K562 (cell line): Measurements from ENCODE around the gene NRXN3. TPM values are rescaled to one million over a fixed set of nuclear protein-coding genes. Genes with fewer than 3 reads are reported as not detected.

Experiments
- ATAC-seq: fragments of 200-7000 bp; cut with Tn5 transposase; 3 replicates; pipeline ENCODE4 v1.9.1; 2020; ENCODE audit warnings: moderate library complexity
- BruUV-seq: library from RNA; stranded (reverse); fragments of 400-500 nt; replicated peaks from 2 replicates; lab custom pipeline; 2021; lab: Mats Ljungman, UMichigan
- CTCF ChIA-PET: fragments of 300-600 bp; formaldehyde crosslinking; extraction: SDS; loops from one replicate; lab custom pipeline; 2021; ENCODE audit warnings: low intra/inter-chr PET ratio; lab: Yijun Ruan, JAX
- POLR2A ChIA-PET: fragments of 300-600, 350-650 bp; sonication (Branson Sonifier 250); formaldehyde crosslinking; extraction: SDS; loops from one replicate; lab custom pipeline; 2021; ENCODE audit warnings: antibody characterized with exemption, inconsistent platforms; lab: Yijun Ruan, JAX
- DNase-seq, 4 experiments: peaks; one replicate each; pipeline versions ENCODE4 v3.0.0 to v3.0.0-alpha.2; 2011 to 2018; ENCODE audit warnings: low spot score in 3 of 4, mixed read lengths in 3 of 4; ENCODE audit errors: extremely low read depth in 1 of 4
- FAIRE-seq: peaks from 2 replicates; lab custom pipeline; 2011; peaks lifted over from hg19 to GRCh38; lab: Jason Lieb, UNC
- H2AFZ ChIP-seq: 2 replicates; pipeline ENCODE4 v1.6.0; 2011; ENCODE audit warnings: low read depth, low read length, control low read depth, inconsistent platforms
- H3K27ac ChIP-seq: fragments of 200-600 bp; 3 replicates; pipeline ENCODE4 v1.8.0; 2011; ENCODE audit warnings: low read depth, mild to moderate bottlenecking, control low read depth, inconsistent platforms, low read length, moderate library complexity, mixed read lengths; ENCODE audit errors: extremely low read depth
- H3K27me3 ChIP-seq, 2 experiments: fragments of 300-600 bp in 1 of 2; 2 replicates in 1 of 2; 3 replicates in 1 of 2; pipeline versions ENCODE4 v1.6.0 to v1.8.0; 2011; ENCODE audit warnings: inconsistent platforms in 2 of 2, low read length in 2 of 2, mild to moderate bottlenecking in 1 of 2, mixed read lengths in 1 of 2, moderate library complexity in 1 of 2; ENCODE audit not compliant: control insufficient read depth in 2 of 2, insufficient read depth in 2 of 2
- H3K36me3 ChIP-seq: fragments of 300-600 bp; 3 replicates; pipeline ENCODE4 v1.8.0; 2011; ENCODE audit warnings: mild to moderate bottlenecking, low read length, inconsistent platforms; ENCODE audit not compliant: control insufficient read depth, insufficient read depth
- H3K4me1 ChIP-seq, 2 experiments: fragments of 200-600 bp in 1 of 2; replicated peaks in 1 of 2; 2 replicates in 1 of 2; 3 replicates in 1 of 2; pipeline versions ENCODE4 v1.5.1 to v1.8.0; 2011; ENCODE audit warnings: inconsistent platforms in 2 of 2, low read length in 2 of 2, mild to moderate bottlenecking in 1 of 2, mixed read lengths in 1 of 2, moderate library complexity in 1 of 2; ENCODE audit not compliant: control insufficient read depth in 2 of 2, insufficient read depth in 2 of 2
- H3K4me2 ChIP-seq: 2 replicates; pipeline ENCODE4 v1.6.1; 2011; ENCODE audit warnings: low read length, control low read depth, inconsistent platforms, mixed read lengths; ENCODE audit not compliant: insufficient read depth
- H3K4me3 ChIP-seq: fragments of 200-600 bp; sonication (generic), shearing (Covaris generic); 2 replicates; pipeline ENCODE4 v1.5.1; 2016; ENCODE audit warnings: control low read depth, inconsistent platforms
- H3K79me2 ChIP-seq: fragments of 200-600 bp; 3 replicates; pipeline ENCODE4 v1.8.0; 2011; ENCODE audit warnings: low read length, inconsistent platforms; ENCODE audit not compliant: control insufficient read depth, insufficient read depth
- H3K9ac ChIP-seq, 2 experiments: 2 replicates each; pipeline versions ENCODE4 v1.6.0 to v1.6.1; 2011; ENCODE audit warnings: low read depth in 2 of 2, low read length in 2 of 2, control low read depth in 1 of 2, inconsistent platforms in 1 of 2, mild to moderate bottlenecking in 1 of 2, mixed read lengths in 1 of 2; ENCODE audit not compliant: insufficient read depth in 1 of 2
- H3K9me1 ChIP-seq: one replicate; pipeline ENCODE4 v1.6.0; 2011; ENCODE audit warnings: inconsistent platforms, mild to moderate bottlenecking, low read length, moderate library complexity; ENCODE audit not compliant: control insufficient read depth, insufficient read depth
- H3K9me3 ChIP-seq: replicated peaks from 2 replicates; pipeline ENCODE4 v1.5.1; 2011; ENCODE audit warnings: low read depth, low read length, inconsistent platforms; ENCODE audit not compliant: control insufficient read depth, insufficient read depth
- H4K20me1 ChIP-seq: replicated peaks from 2 replicates; pipeline ENCODE4 v1.6.1; 2011; ENCODE audit warnings: low read length, inconsistent platforms, mixed read lengths; ENCODE audit not compliant: control insufficient read depth, insufficient read depth
- CLOCK ChIP-seq: fragments of 250-450 bp; sonication (Bioruptor Pico); IDR thresholded peaks from 2 replicates; pipeline ENCODE4 v1.4.0; 2020; ENCODE audit warnings: mild to moderate bottlenecking, moderate library complexity, borderline replicate concordance
- ELF1 ChIP-seq: fragments of 200-800 bp; sonication (Bioruptor generic); IDR thresholded peaks from 2 replicates; pipeline ENCODE4 v1.6.1; 2016; ENCODE audit warnings: missing genetic modification characterization, missing compliant biosample characterization
- MYBL2 ChIP-seq, 2 experiments: fragments of 450-650 bp in 1 of 2; sonication (generic) in 1 of 2; formaldehyde crosslinking in 1 of 2; IDR thresholded peaks; 2 replicates each; pipeline versions ENCODE4 v1.6.1 to v1.8.1; 2017 to 2022; ENCODE audit warnings: borderline replicate concordance in 1 of 2, inconsistent platforms in 1 of 2, low read depth in 1 of 2, mild to moderate bottlenecking in 1 of 2, missing genetic modification reagents in 1 of 2, moderate library complexity in 1 of 2
- NCOR1 ChIP-seq: fragments of 450-650 bp; IDR thresholded peaks from 2 replicates; pipeline ENCODE4 v1.6.1; 2016; ENCODE audit warnings: mild to moderate bottlenecking, moderate library complexity
- POLR2AphosphoS2 ChIP-seq: IDR thresholded peaks from 2 replicates; pipeline ENCODE4 v1.6.1; 2012; ENCODE audit warnings: low read length, improper control_type of control experiment
- SMARCC2 ChIP-seq: fragments of 450-650 bp; IDR thresholded peaks from 2 replicates; pipeline ENCODE4 v1.6.1; 2017; ENCODE audit warnings: antibody characterized with exemption, moderate library complexity, mild to moderate bottlenecking, low read depth
- TEAD1 ChIP-seq, 2 experiments: fragments of 450-650 bp in 1 of 2; sonication (generic) in 1 of 2; formaldehyde crosslinking; IDR thresholded peaks; 2 replicates each; pipeline versions ENCODE4 v1.4.0 to v1.8.0; 2020 to 2022; ENCODE audit warnings: mild to moderate bottlenecking in 2 of 2, missing genetic modification reagents in 1 of 2
- ZNF280A ChIP-seq: fragments of 450-650 bp; IDR thresholded peaks from 2 replicates; pipeline ENCODE4 v1.6.1; 2018; ENCODE audit warnings: mild to moderate bottlenecking, low read depth; ENCODE audit not compliant: partially characterized antibody
- WGBS: fragments of 100-300 bp; shearing (Covaris generic); methylation state at CpG from one replicate; pipeline ENCODE4 v1.1.6; 2016; ENCODE audit warnings: low coverage, mixed read lengths; ENCODE audit not compliant: insufficient coverage; ENCODE audit errors: missing lambda C conversion rate; 5-methylcytosine and 5-hydroxymethylcytosine counted together
- in situ Hi-C: fragments of 300-500 bp; cut with MboI; formaldehyde crosslinking; loops from 4 replicates; pipeline ENCODE4 v1.15.0; 2018; ENCODE audit warnings: inconsistent platforms, mixed read lengths
- intact Hi-C: fragments of 100-400 bp; cut with micrococcal nuclease; formaldehyde crosslinking; loops from 2 replicates; pipeline ENCODE4 v1.14.2; 2022
- polyA plus RNA-seq, 8 experiments: library from polyadenylated mRNA; depleted of rRNA in 4 of 8; stranded (reverse) in 5 of 8; unstranded in 3 of 8; fragments of >200 nt; fragmentation: Nextera tagmentation in 2 of 8; fragmentation: Illumina TruSeq in 1 of 8; extraction: Ambion mirVana in 2 of 8; extraction: Trizol in 1 of 8; gene quantifications; 2 replicates each; pipeline versions ENCODE4 v1.2.1 to v1.2.3, GENCODE V29; 2011 to 2014; ENCODE audit warnings: inconsistent platforms in 1 of 8, missing spikeins in 1 of 8
- total RNA-seq, 7 experiments: library from RNA; depleted of rRNA in 6 of 7; stranded (reverse); fragments of >200 nt in 6 of 7; fragmentation: Illumina TruSeq in 2 of 7; extraction: Trizol in 2 of 7; gene quantifications; 2 replicates each; pipeline versions ENCODE4 v1.2.1 to v1.2.3, GENCODE V29; 2011 to 2021; ENCODE audit warnings: low replicate concordance in 1 of 7

The NRXN3 gene
- total and polyA plus RNA-seq, 9 of the 15 experiments (the other 6 are each of a cell fraction or from before 2014, with no cell fraction given) = 0.09 TPM; not detected in 8

GRCh38 chr14:78989221-78989620, 819.0 kb downstream of the NRXN3 start:
- FAIRE-seq (no peak), DNase-seq (no peak), ATAC-seq (no peak)
- Histone ChIP-seq H4K20me1 (no peaks in the 10 kb centered on the region), H3K4me2 (no peak overlapping the region), H3K27ac (no peak overlapping the region), H3K4me3 (no peak overlapping the region), H3K79me2 (no peaks in the 10 kb centered on the region), H3K9ac (no peak overlapping the region), H2AFZ (no peak overlapping the region), H3K9me3 (no peaks in the 10 kb centered on the region), H3K9me1 (no peaks in the 10 kb centered on the region), H3K36me3 (no peaks in the 10 kb centered on the region), H3K4me1 (no peaks in the 10 kb centered on the region), H3K27me3 (no peaks in the 10 kb centered on the region)
- TF ChIP-seq TEAD1 (CRISPR knock-in tag; IDR thresholded peaks at IDR 0.05) (no peak), CLOCK (CRISPR knock-in tag) (no peak), SMARCC2 (no peak), POLR2AphosphoS2 (no peak), ZNF280A (no peak), NCOR1 (no peak), MYBL2 (IDR thresholded peaks at IDR 0.05; ENCODE audit: low read depth) (no peak), MYBL2 (CRISPR knock-in tag; IDR thresholded peaks at IDR 0.05; ENCODE audit: borderline replicate concordance) (no peak), ELF1 (tag) (no peak)
- CTCF ChIA-PET = no interaction called here
- 3% methylated on average over 3 of the region's 3 CpGs for WGBS
- in situ Hi-C loops = no loop called here
- POLR2A ChIA-PET = no interaction called here
- intact Hi-C loops = no loop called here
- no TSS peak for BruUV-seq
